ENCODE measurements around the gene ADPGK.

ADPGK gene

GRCh38 chr15:72787526-72787925, 4.0 kb upstream of the ADPGK start:
- DNase-seq: no peak

- DNase-seq: no peak
Observed at GRCh38 chr15:72786676-72787345, 3.3 kb upstream of the ADPGK start.

- DNase-seq: no peak
Observed at GRCh38 chr15:72786242-72786641, 2.7 kb upstream of the ADPGK start.

- no peak for DNase-seq
Observed at GRCh38 chr15:72785841-72786240, 2.3 kb upstream of the ADPGK start.

GRCh38 chr15:72785432-72785831, 1.9 kb upstream of the ADPGK start:
- DNase-seq: peak; percentile 13

- no peak for DNase-seq
Observed at GRCh38 chr15:72784456-72784876, 908 bp upstream of the ADPGK start.

- DNase-seq: peak; percentile 86
Observed at GRCh38 chr15:72783004-72783639, 436 bp downstream of the ADPGK start.

- DNase-seq: peak; percentile 36
Observed at GRCh38 chr15:72782274-72783003, 1.1 kb downstream of the ADPGK start.

GRCh38 chr15:72781631-72782030, 1.9 kb downstream of the ADPGK start:
- DNase-seq: no peak

- DNase-seq: no peak
Observed at GRCh38 chr15:72778796-72779195, 4.8 kb downstream of the ADPGK start.

- DNase-seq: peak; percentile 25
Observed at GRCh38 chr15:72774696-72775383, 8.7 kb downstream of the ADPGK start.

- DNase-seq: no peak
Observed at GRCh38 chr15:72771329-72771725, 12.2 kb downstream of the ADPGK start.

GRCh38 chr15:72770673-72771328, 12.8 kb downstream of the ADPGK start:
- DNase-seq: peak; percentile 28

GRCh38 chr15:72766780-72767179, 16.8 kb downstream of the ADPGK start:
- DNase-seq: no peak

GRCh38 chr15:72766025-72766424, 17.5 kb downstream of the ADPGK start:
- no peak for DNase-seq

- no peak for DNase-seq
Observed at GRCh38 chr15:72764656-72765055, 18.9 kb downstream of the ADPGK start.

- no peak for DNase-seq
Observed at GRCh38 chr15:72760590-72761260, 22.8 kb downstream of the ADPGK start.

- DNase-seq: no peak
Observed at GRCh38 chr15:72758182-72758581, 25.4 kb downstream of the ADPGK start.

- DNase-seq: no peak
Observed at GRCh38 chr15:72754096-72754495, 29.5 kb downstream of the ADPGK start.

- DNase-seq: peak; percentile 69
Observed at GRCh38 chr15:72751751-72752455, 31.7 kb downstream of the ADPGK start.

- no peak for DNase-seq
Observed at GRCh38 chr15:72749700-72750099, 33.9 kb downstream of the ADPGK start.

GRCh38 chr15:72740219-72740618, 43.3 kb downstream of the ADPGK start:
- DNase-seq: no peak

Data from hematopoietic multipotent progenitor cell treated with erythropoietin and hydrocortisone succinate and interleukin-3 and kit ligand, for 6 days (in vitro differentiated cells).